Naive thymus-derived CD8-positive, alpha-beta T cell (primary cell): ENCODE data around the gene SPAG4. TPM values are rescaled to one million over a fixed set of nuclear protein-coding genes. Genes with fewer than 3 reads are reported as not detected.

Experiments used
- ATAC-seq, 2 donors: fragments of 150-1000 bp; cut with Tn5 transposase in 1 of 2; sonication (Bioruptor Pico), chemical (Tn5 transposase) in 1 of 2; 1 replicate in 1 of 2; 2 replicates in 1 of 2; pipeline ENCODE4 v1.10.0; 2021; ENCODE audit warnings: mild to moderate bottlenecking in 2 of 2, moderate library complexity in 2 of 2
- POLR2A ChIA-PET: fragments of 350-600 bp; sonication (Branson Sonifier 250); formaldehyde crosslinking; loops from one replicate; lab custom pipeline; 2021; ENCODE audit warnings: antibody characterized with exemption; lab: Charles Lee
- DNase-seq, 10 donors: peaks; one replicate each; pipeline versions ENCODE4 v3.0.0 to v3.0.0-alpha.2; 2020 to 2022
- H3K27ac Mint-ChIP-seq, 10 donors: one replicate each; pipeline ENCODE4 v1.8.0; 2020 to 2022; ENCODE audit warnings: mild to moderate bottlenecking in 10 of 10, mixed read lengths in 10 of 10, moderate library complexity in 4 of 10, inconsistent platforms in 1 of 10
- H3K27me3 Mint-ChIP-seq, 5 donors: one replicate each; pipeline ENCODE4 v1.8.0; 2021 to 2022; ENCODE audit warnings: mixed read lengths in 5 of 5
- H3K36me3 Mint-ChIP-seq, 3 donors: one replicate each; pipeline ENCODE4 v1.8.0; 2020 to 2022; ENCODE audit warnings: mixed read lengths in 3 of 3, mild to moderate bottlenecking in 2 of 3, inconsistent platforms in 1 of 3
- H3K4me1 Mint-ChIP-seq, 4 donors: one replicate each; pipeline ENCODE4 v1.8.0; 2021 to 2022; ENCODE audit warnings: mixed read lengths in 4 of 4
- H3K4me3 Mint-ChIP-seq, 10 donors: one replicate each; pipeline ENCODE4 v1.8.0; 2020 to 2022; ENCODE audit warnings: mild to moderate bottlenecking in 10 of 10, mixed read lengths in 10 of 10, moderate library complexity in 6 of 10, inconsistent platforms in 1 of 10
- H3K9me3 Mint-ChIP-seq, 9 donors: one replicate each; pipeline ENCODE4 v1.8.0; 2020 to 2022; ENCODE audit warnings: mixed read lengths in 9 of 9, mild to moderate bottlenecking in 3 of 9, inconsistent platforms in 1 of 9, moderate library complexity in 1 of 9
- polyA plus RNA-seq, 3 donors: library from polyadenylated mRNA; unstranded; fragments of 300-500 nt; fragmentation: Illumina TruSeq; gene quantifications; one replicate each; pipeline ENCODE4 v1.2.3, GENCODE V29; 2021
- total RNA-seq, 8 experiments: library from RNA in 2 of 8; stranded (reverse) in 2 of 8; gene quantifications; one replicate each; pipeline ENCODE4 v1.2.3 and lab custom pipeline; 2021 to 2026

SPAG4 gene
- total and polyA plus RNA-seq, 5 experiments from 2014 or later: 0.19 to 1.2 (median 0.47) TPM

- Mint-ChIP-seq H3K27me3 (no peaks in the 10 kb centered on the region), H3K4me3 (no peak overlapping the region), H3K9me3 (no peaks in the 10 kb centered on the region), H3K27ac (peak overlapping the region in 2 of 10 donors; percentile 12 to 52), H3K4me1 (peaks cover 17 to 56% (median 45%) of the 10 kb centered on the region in 4 donors), H3K36me3 (peaks cover 0 to 52% (median 0%) of the 10 kb centered on the region in 3 donors)
- ATAC-seq (no peak), DNase-seq (no peak)
- POLR2A ChIA-PET: interaction anchor here (1.1 kb wide), 1 partner anchor 36 kb away, joined by 3 read pairs; the partner anchor contains the start of gene SPAG4
Observed at GRCh38 chr20:35651958-35652357, 36.3 kb downstream of the SPAG4 start.

GRCh38 chr20:35652641-35653429 lies 37.2 kb downstream of the SPAG4 start:
- H3K4me3 Mint-ChIP-seq: no peak overlapping the region
- no peaks in the 10 kb centered on the region for H3K27me3 Mint-ChIP-seq
- POLR2A ChIA-PET: interaction anchor here (1.1 to 2.9 kb wide), 2 partner anchors 11 to 37 kb away, joined by 3 to 12 read pairs; partner anchors contain the start of genes CPNE1, RBM12 and SPAG4
- peaks cover 21 to 58% (median 48%) of the 10 kb centered on the region in 4 donors for H3K4me1 Mint-ChIP-seq
- ATAC-seq: no peak
- peaks cover 0 to 54% (median 0%) of the 10 kb centered on the region in 3 donors for H3K36me3 Mint-ChIP-seq
- no peaks in the 10 kb centered on the region for H3K9me3 Mint-ChIP-seq
- H3K27ac Mint-ChIP-seq: peak overlapping the region in 1 of 10 donors; percentile 44
- no peak for DNase-seq

DNA sequence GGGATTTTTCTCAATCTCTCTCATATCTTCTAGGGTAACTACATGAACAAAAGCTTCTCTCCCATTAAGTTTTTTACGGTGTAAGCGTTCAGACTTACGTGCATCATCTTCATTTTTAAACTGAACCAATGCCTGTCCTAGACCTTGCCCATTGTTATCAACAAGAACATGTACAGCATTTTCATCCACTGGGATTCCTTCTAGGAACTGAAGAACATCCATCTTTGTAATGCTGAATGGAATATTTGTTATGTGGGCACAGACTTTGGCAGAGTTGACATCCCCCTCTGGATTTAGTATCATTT lies 37.8 kb downstream of the SPAG4 start:
- Mint-ChIP-seq H3K4me1 (peaks cover 20 to 57% (median 46%) of the 10 kb centered on the region in 4 donors), H3K36me3 (peaks cover 0 to 48% (median 0%) of the 10 kb centered on the region in 3 donors), H3K4me3 (no peak overlapping the region), H3K27me3 (no peaks in the 10 kb centered on the region), H3K27ac (no peak overlapping the region), H3K9me3 (no peaks in the 10 kb centered on the region)
- no peak for DNase-seq
- no peak for ATAC-seq
- POLR2A ChIA-PET: interaction anchor here (2.9 kb wide), 1 partner anchor 11 kb away, joined by 12 read pairs; the partner anchor contains the start of genes CPNE1 and RBM12

DNA sequence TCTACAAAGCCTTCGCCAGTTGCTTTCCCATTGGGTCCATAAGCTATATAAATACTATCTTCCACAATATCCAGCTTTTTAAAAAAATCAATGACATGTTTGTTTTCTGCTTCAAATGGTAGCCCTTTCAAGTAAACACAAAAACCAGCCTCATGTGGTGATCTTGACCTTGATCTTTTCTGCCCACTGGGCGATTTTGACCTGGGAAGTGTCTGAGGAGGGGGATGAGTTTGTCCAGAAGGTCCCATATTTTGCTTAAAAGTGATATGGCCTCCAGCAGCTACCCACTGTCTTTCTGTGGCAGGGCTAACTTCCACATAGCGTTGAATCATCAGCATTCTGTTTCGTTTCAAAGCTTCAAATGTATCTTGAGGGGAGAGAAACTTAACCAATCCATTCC lies 38.3 kb downstream of the SPAG4 start:
- POLR2A ChIA-PET: interaction anchor here (2.9 kb wide), 1 partner anchor 10 kb away, joined by 12 read pairs; the partner anchor contains the start of genes CPNE1 and RBM12
- DNase-seq (no peak), ATAC-seq (no peak)
- peaks cover 0 to 44% (median 2%) of the 10 kb centered on the region in 3 donors for H3K36me3 Mint-ChIP-seq
- no peak overlapping the region for H3K4me3 Mint-ChIP-seq
- H3K9me3 Mint-ChIP-seq: no peaks in the 10 kb centered on the region
- no peak overlapping the region for H3K27ac Mint-ChIP-seq
- H3K27me3 Mint-ChIP-seq: no peaks in the 10 kb centered on the region
- peaks cover 20 to 57% (median 46%) of the 10 kb centered on the region in 4 donors for H3K4me1 Mint-ChIP-seq

- Mint-ChIP-seq H3K9me3 (no peaks in the 10 kb centered on the region), H3K4me1 (peaks cover 20 to 57% (median 47%) of the 10 kb centered on the region in 4 donors), H3K36me3 (peaks cover 0 to 39% (median 2%) of the 10 kb centered on the region in 3 donors), H3K27me3 (no peaks in the 10 kb centered on the region), H3K4me3 (no peak overlapping the region), H3K27ac (no peak overlapping the region)
- no peak for ATAC-seq
- DNase-seq: no peak
- POLR2A ChIA-PET: interaction anchor here (2.9 kb wide), 1 partner anchor 10 kb away, joined by 12 read pairs; the partner anchor contains the start of genes CPNE1 and RBM12
Observed at GRCh38 chr20:35654415-35654814, 38.8 kb downstream of the SPAG4 start.

- Mint-ChIP-seq H3K27me3 (no peaks in the 10 kb centered on the region), H3K36me3 (peaks cover 0 to 19% (median 2%) of the 10 kb centered on the region in 3 donors), H3K4me1 (peaks cover 16 to 60% (median 55%) of the 10 kb centered on the region in 4 donors), H3K4me3 (peak overlapping the region; percentile 13 to 76 (median 58)), H3K9me3 (no peaks in the 10 kb centered on the region), H3K27ac (peak overlapping the region; percentile 2 to 90 (median 64))
- POLR2A ChIA-PET: interaction anchor here (0.6 to 1.7 kb wide), 3 partner anchors 19 to 41 kb away, joined by 3 read pairs; partner anchors contain the start of gene SPAG4
- ATAC-seq: peak; percentile 22 to 65
- no peak for DNase-seq
Observed at GRCh38 chr20:35657271-35657670, 41.6 kb downstream of the SPAG4 start.

DNA sequence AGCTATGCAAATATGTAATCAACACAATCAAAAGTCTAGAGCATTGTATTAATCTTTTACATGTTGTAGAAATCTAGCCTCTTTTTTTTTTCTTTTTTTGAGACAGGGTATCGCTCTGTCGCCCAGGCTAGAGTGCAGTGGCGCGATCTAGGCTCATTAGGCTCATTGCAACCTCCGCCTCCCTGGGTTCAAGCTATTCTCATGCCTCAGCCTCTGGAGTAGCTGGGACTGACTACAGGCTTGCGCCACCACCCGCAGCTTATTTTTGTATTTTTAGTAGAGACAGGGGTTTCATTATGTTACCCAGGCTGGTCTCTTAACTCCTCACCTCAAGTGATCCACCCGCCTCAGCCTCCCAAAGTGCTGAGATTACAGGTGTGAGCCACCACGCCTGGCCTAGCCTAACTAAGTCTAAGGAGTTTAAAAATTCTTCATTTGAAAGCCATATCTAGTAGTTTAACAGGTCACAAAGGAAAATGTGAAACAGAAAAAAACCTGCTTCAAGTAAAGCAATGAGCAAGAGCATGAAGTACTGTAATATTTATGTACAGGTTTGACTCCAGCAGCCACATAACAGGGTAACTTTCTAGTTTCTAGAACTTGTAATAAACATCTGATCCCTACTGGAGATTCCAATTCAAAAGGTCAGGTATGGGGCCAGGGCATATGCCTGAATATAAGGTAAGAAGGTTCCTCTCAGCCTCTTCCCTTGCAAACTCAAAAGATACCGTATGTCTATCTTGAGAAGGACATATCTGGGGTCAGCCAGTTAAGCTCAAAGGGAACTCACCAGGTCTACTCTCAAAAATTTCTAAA lies 44.7 kb downstream of the SPAG4 start:
- H3K36me3 Mint-ChIP-seq: peaks cover 0 to 15% (median 2%) of the 10 kb centered on the region in 3 donors
- H3K27me3 Mint-ChIP-seq: no peaks in the 10 kb centered on the region
- no peaks in the 10 kb centered on the region for H3K9me3 Mint-ChIP-seq

DNA sequence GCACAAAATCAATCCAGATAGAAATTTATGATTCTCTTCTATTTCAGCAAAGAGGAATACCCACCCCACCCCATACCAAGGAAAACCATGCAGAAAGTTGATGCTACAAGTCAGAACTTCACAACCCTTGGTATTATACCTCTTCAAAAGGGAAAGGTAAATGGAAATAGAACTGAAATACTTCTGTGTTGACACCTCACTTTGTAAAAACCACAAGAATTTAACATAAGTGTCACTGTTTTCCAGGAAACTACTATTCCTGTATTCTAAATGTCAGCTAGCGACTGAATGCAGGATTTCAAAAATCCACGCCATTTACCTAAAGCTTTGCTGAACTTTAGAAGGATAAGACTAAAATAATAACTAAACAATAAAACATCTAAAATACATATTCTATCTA lies 45.4 kb downstream of the SPAG4 start:
- Mint-ChIP-seq H3K4me3 (peak overlapping the region; percentile 89 to 98 (median 96)), H3K27me3 (no peaks in the 10 kb centered on the region), H3K36me3 (peaks cover 0 to 15% (median 2%) of the 10 kb centered on the region in 3 donors), H3K27ac (peak overlapping the region; percentile 68 to 100 (median 98)), H3K4me1 (peaks cover 21 to 82% (median 76%) of the 10 kb centered on the region in 4 donors), H3K9me3 (no peaks in the 10 kb centered on the region)
- DNase-seq (no peak), ATAC-seq (no peak)
- POLR2A ChIA-PET: interaction anchor here (5.7 to 7.6 kb wide), 2 partner anchors 43 to 82 kb away, joined by 87 to 101 read pairs; partner anchors contain the start of genes RBM39 and SPAG4

More for the DNA sequence above, 44.7 kb downstream of the SPAG4 start:
- H3K27ac Mint-ChIP-seq: peak overlapping the region; percentile 70 to 100 (median 98)
- ATAC-seq: no peak
- DNase-seq: no peak
- peaks cover 21 to 82% (median 76%) of the 10 kb centered on the region in 4 donors for H3K4me1 Mint-ChIP-seq
- H3K4me3 Mint-ChIP-seq: peak overlapping the region; percentile 89 to 98 (median 96)
- POLR2A ChIA-PET: interaction anchor here (0.7 to 7.6 kb wide), 2 partner anchors 43 to 1008 kb away, joined by 3 to 101 read pairs; partner anchors contain the start of gene SPAG4

GRCh38 chr20:35661908-35662307 lies 46.3 kb downstream of the SPAG4 start:
- Mint-ChIP-seq H3K27me3 (no peaks in the 10 kb centered on the region), H3K9me3 (no peaks in the 10 kb centered on the region), H3K36me3 (peaks cover 0 to 11% (median 2%) of the 10 kb centered on the region in 3 donors), H3K4me1 (peaks cover 20 to 75% (median 71%) of the 10 kb centered on the region in 4 donors), H3K27ac (peak overlapping the region; percentile 68 to 100 (median 99)), H3K4me3 (peak overlapping the region; percentile 89 to 98 (median 96))
- ATAC-seq (no peak), DNase-seq (no peak)
- POLR2A ChIA-PET: interaction anchor here (5.7 to 7.6 kb wide), 2 partner anchors 44 to 81 kb away, joined by 87 to 101 read pairs; partner anchors contain the start of genes RBM39 and SPAG4

GRCh38 chr20:35662551-35662950 lies 46.9 kb downstream of the SPAG4 start:
- Mint-ChIP-seq H3K27me3 (no peaks in the 10 kb centered on the region), H3K4me3 (peak overlapping the region; percentile 89 to 98 (median 96)), H3K36me3 (peaks cover 0 to 4% (median 2%) of the 10 kb centered on the region in 3 donors), H3K27ac (peak overlapping the region; percentile 68 to 100 (median 99)), H3K4me1 (peaks cover 14 to 69% (median 64%) of the 10 kb centered on the region in 4 donors), H3K9me3 (no peaks in the 10 kb centered on the region)
- ATAC-seq (no peak), DNase-seq (no peak)
- POLR2A ChIA-PET: interaction anchor here (2.4 to 7.6 kb wide), 3 partner anchors 45 to 109 kb away, joined by 10 to 101 read pairs (median 87); partner anchors contain the start of genes PHF20, RBM39 and SPAG4

GRCh38 chr20:35663516-35664465 lies 48.2 kb downstream of the SPAG4 start:
- Mint-ChIP-seq H3K27me3 (no peaks in the 10 kb centered on the region), H3K36me3 (peaks cover 0 to 9% (median 2%) of the 10 kb centered on the region in 3 donors)
- ATAC-seq: peak; percentile 50 to 58

More at GRCh38 chr20:35663516-35664465, 48.2 kb downstream of the SPAG4 start:
- DNase-seq: peak in 9 of 10 donors; percentile 44 to 88 (median 67)
- Mint-ChIP-seq H3K9me3 (no peaks in the 10 kb centered on the region), H3K4me3 (peak overlapping the region; percentile 89 to 98 (median 96)), H3K27ac (peak overlapping the region; percentile 96 to 100 (median 99)), H3K4me1 (peaks cover 13 to 64% (median 54%) of the 10 kb centered on the region in 4 donors)
- POLR2A ChIA-PET: interaction anchor here (0.6 to 7.6 kb wide), 21 partner anchors 10 to 290 kb away, joined by 3 to 101 read pairs (median 6); partner anchors contain the start of genes CEP250, ERGIC3, NFS1 and PHF20
